Measurements from ENCODE around the gene SERP2.

Gene SERP2

DNA sequence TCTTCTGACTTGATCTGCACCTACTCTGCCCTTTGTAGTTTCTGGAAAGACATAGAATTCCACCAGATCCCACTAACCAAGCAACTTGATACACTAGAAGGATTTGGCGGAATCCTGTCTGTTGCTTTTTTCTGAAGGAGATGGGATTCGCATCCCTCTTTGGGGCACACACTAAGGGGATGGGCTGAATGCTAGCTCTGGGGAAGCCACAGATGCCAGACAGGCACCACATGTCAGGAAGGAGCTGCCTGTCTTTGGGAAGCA, 52.1 kb downstream of the SERP2 start:
- TF ChIP-seq, protein P1, sequence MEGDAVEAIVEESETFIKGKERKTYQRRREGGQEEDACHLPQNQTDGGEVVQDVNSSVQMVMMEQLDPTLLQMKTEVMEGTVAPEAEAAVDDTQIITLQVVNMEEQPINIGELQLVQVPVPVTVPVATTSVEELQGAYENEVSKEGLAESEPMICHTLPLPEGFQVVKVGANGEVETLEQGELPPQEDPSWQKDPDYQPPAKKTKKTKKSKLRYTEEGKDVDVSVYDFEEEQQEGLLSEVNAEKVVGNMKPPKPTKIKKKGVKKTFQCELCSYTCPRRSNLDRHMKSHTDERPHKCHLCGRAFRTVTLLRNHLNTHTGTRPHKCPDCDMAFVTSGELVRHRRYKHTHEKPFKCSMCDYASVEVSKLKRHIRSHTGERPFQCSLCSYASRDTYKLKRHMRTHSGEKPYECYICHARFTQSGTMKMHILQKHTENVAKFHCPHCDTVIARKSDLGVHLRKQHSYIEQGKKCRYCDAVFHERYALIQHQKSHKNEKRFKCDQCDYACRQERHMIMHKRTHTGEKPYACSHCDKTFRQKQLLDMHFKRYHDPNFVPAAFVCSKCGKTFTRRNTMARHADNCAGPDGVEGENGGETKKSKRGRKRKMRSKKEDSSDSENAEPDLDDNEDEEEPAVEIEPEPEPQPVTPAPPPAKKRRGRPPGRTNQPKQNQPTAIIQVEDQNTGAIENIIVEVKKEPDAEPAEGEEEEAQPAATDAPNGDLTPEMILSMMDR (IDR thresholded peaks at IDR 0.05; ENCODE audit: control extremely low read depth, extremely low read depth, low read depth, missing control alignments) = no peak
- ChIA-PET POLR2A (no interaction called here), CTCF (interaction anchor here (0.8 to 1.3 kb wide), 3 partner anchors 9 to 520 kb away, joined by 3 read pairs; no protein-coding TSS in a partner anchor)
- DNase-seq (ENCODE audit: extremely low spot score) = no peak

- TF ChIP-seq, protein P1 (IDR thresholded peaks at IDR 0.05; ENCODE audit: control extremely low read depth, extremely low read depth, low read depth, missing control alignments) = no peak
- CTCF ChIA-PET = interaction anchor here (1.0 to 1.9 kb wide), 4 partner anchors 8 to 22 kb away, joined by 3 to 9 read pairs (median 3); no protein-coding TSS in a partner anchor
- no peak for DNase-seq (ENCODE audit: extremely low spot score)
- POLR2A ChIA-PET = no interaction called here
Observed at GRCh38 chr13:44426461-44426860, 52.8 kb downstream of the SERP2 start.

GRCh38 chr13:44429311-44429710, 55.7 kb downstream of the SERP2 start:
- TF ChIP-seq, protein P1 (IDR thresholded peaks at IDR 0.05; ENCODE audit: control extremely low read depth, extremely low read depth, low read depth, missing control alignments) = no peak
- CTCF ChIA-PET = interaction anchor here (1.5 to 2.1 kb wide), 2 partner anchors 8 to 11 kb away, joined by 4 to 6 read pairs; no protein-coding TSS in a partner anchor
- POLR2A ChIA-PET = no interaction called here
- no peak for DNase-seq (ENCODE audit: extremely low spot score)

DNA sequence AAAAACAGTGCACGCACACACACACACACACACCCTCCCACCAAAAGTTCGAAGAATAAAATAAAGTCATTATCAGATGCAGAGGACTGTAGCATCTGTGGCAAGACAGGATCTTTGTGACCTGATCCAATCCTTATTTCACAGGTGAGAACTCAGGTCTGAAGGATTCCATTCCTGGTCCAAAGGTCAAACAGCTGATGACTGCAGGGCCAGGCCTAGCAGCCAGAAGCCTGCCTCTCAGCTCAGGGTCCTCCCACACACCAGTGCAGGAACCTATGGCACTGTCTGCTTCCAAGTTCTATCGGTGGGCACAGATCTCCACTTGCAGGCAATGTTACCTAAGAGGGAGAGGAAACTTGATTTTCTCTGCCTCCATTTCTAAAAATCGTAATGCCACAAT, 57.5 kb downstream of the SERP2 start:
- TF ChIP-seq, protein P1 (IDR thresholded peaks at IDR 0.05; ENCODE audit: control extremely low read depth, extremely low read depth, low read depth, missing control alignments) = no peak
- CTCF ChIA-PET = no interaction called here
- DNase-seq (ENCODE audit: extremely low spot score) = no peak
- POLR2A ChIA-PET = interaction anchor here (0.6 kb wide), 1 partner anchor 261 kb away, joined by 3 read pairs; no protein-coding TSS in a partner anchor

DNA sequence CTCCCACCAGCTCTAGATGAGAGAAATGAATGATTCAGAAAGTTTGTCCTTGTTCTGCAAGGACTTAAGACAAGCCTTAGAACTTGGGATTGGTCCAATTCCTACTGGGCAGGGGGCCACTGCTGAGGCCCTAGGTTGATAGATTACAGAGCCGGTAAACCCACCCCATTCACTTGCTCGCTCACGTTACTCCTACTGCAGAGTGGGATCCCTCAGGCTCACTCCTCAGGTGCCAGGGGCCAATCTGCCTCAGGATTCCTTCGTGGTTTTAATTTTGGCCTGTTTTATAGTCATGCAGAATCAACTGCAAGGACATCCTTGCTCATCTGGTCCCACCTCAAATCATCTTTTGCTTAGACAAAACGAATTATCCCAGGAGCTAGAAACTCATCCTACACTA, 59.0 kb downstream of the SERP2 start:
- CTCF ChIA-PET = interaction anchor here (4.8 kb wide), 1 partner anchor 527 kb away, joined by 17 read pairs; no protein-coding TSS in a partner anchor
- TF ChIP-seq, protein P1 (IDR thresholded peaks at IDR 0.05; ENCODE audit: control extremely low read depth, extremely low read depth, low read depth, missing control alignments) = no peak
- POLR2A ChIA-PET = no interaction called here
- no peak for DNase-seq (ENCODE audit: extremely low spot score)

- ChIA-PET POLR2A (no interaction called here), CTCF (interaction anchor here (1.2 to 4.9 kb wide), 4 partner anchors 8 to 528 kb away, joined by 3 to 48 read pairs (median 10); no protein-coding TSS in a partner anchor)
- TF ChIP-seq, protein P1 (IDR thresholded peaks at IDR 0.05; ENCODE audit: control extremely low read depth, extremely low read depth, low read depth, missing control alignments) = no peak
- DNase-seq (ENCODE audit: extremely low spot score) = no peak
Observed at GRCh38 chr13:44433863-44434765, 60.5 kb downstream of the SERP2 start.

Measured in GM10248 (cell line).